A673 (cell line): Measurements from ENCODE around the gene NCOR2.

Experiments used
- EZH2 ChIP-seq: fragments of 200-600 bp; sonication (generic); IDR thresholded peaks from 2 replicates; pipeline ENCODE4 v1.6.1; 2017; ENCODE audit warnings: borderline replicate concordance, low read depth, mild to moderate bottlenecking, mixed read lengths, antibody characterized with exemption, low read length; ENCODE audit not compliant: poor library complexity, severe bottlenecking
- TF ChIP-seq, protein P1 (sequence below): fragments of 300-800, 200-600 bp; sonication (generic); conservative IDR thresholded peaks from 2 replicates; pipeline ENCODE4 v1.5.1; 2017; ENCODE audit warnings: low read depth, mild to moderate bottlenecking, antibody characterized with exemption, low read length, moderate library complexity, mixed read lengths

DNA sequence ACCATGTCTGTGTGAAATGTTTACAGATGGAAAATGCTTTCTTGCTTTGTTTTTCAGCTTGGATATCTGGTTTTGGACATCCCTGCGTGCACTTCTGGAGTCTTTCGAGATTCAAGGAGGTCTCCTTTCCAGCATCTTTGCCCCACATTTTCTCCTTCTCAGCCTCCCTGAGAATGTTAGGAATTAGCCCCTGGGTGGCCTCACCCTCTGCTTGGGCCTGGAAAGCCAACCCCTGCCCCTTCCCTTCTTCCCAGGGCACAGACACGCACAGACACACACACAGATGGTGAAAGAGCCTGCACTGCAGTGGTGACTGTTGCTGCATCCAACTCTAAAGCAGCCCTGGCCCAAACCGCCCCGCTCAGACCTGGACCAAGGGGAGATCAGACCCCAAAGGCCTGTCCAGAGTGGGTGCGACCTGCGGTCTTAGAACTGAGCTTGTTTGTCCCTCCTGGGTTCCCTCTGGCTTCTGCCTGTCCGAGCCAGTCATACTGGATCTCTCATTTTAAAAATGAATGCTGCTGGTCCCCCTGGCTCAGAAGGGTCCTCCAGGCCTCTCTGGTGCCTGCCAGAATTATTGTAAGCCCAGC lies 8.7 kb upstream of the NCOR2 start:
- TF ChIP-seq, protein P1, sequence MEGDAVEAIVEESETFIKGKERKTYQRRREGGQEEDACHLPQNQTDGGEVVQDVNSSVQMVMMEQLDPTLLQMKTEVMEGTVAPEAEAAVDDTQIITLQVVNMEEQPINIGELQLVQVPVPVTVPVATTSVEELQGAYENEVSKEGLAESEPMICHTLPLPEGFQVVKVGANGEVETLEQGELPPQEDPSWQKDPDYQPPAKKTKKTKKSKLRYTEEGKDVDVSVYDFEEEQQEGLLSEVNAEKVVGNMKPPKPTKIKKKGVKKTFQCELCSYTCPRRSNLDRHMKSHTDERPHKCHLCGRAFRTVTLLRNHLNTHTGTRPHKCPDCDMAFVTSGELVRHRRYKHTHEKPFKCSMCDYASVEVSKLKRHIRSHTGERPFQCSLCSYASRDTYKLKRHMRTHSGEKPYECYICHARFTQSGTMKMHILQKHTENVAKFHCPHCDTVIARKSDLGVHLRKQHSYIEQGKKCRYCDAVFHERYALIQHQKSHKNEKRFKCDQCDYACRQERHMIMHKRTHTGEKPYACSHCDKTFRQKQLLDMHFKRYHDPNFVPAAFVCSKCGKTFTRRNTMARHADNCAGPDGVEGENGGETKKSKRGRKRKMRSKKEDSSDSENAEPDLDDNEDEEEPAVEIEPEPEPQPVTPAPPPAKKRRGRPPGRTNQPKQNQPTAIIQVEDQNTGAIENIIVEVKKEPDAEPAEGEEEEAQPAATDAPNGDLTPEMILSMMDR: no peak
- no peak for TF ChIP-seq EZH2
